Measurements from ENCODE around the gene SRSF7.
"Not testable (repeated sequence)": the region's sequence is repeated elsewhere in the genome, so short reads cannot be mapped to it uniquely, and the experiment has no call there.

SRSF7 gene

GRCh38 chr2:38731090-38731489, 20.1 kb downstream of the SRSF7 start:
- no peak for DNase-seq

DNA sequence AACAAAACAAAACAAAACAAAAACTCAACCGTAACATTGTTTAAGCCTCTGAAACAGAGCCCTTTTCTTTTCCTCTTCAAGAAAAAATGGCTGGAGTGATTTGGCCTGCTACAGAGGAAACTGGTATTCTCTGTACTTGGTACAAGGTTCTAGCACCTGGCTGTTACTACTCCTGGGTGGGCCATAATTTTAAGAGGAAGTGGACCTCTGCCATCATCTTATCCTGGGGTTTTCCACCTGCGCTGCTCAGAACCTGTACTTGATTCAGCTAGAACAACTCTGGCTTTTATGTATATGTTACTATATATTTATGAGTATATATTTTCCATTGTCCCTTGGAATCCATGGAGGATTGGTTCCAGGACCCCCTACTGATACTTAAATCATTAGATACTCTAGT, 22.5 kb downstream of the SRSF7 start:
- DNase-seq = no peak

GRCh38 chr2:38727661-38728060, 23.5 kb downstream of the SRSF7 start:
- DNase-seq = no peak

GRCh38 chr2:38723173-38723572, 28.0 kb downstream of the SRSF7 start:
- no peak for DNase-seq

DNA sequence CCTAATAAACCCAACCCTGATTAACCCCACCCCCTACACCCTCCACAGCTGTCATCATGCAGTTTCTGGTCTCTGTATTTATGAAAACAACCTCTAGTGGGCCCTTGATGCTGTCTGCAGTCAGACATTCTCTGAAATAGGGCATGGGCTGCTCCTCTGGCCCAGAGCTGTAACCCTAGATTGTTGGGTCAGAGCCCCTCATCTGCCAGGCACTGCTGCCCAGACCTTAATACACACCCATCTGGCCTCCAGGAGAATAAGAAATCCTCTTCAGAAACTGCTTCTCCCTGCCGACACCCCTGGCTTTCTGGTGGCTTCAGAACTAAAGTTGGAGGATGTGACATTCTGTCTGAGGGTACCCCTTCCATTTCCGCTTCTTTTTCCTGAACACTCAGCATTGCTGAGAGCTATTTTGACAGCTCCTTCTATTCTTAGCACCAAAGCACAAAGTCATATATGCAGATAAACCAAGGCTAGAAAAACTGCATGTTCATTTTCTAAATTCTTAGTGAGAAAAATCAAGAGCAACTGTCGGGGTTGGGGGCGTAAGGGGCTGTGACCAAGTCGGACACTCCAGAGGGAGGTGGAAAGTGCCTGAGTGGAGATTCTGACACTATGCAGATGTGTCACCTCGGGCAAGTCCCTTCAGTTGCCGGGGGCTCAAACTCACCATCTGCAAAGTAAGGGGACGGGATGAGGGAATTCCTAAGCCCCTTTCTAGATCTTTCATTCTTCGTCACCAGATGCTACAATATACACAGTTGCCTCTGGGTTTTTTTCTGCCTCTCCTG, 28.7 kb downstream of the SRSF7 start:
- no peak for DNase-seq

GRCh38 chr2:38720613-38721241, 30.4 kb downstream of the SRSF7 start:
- DNase-seq = no peak

DNA sequence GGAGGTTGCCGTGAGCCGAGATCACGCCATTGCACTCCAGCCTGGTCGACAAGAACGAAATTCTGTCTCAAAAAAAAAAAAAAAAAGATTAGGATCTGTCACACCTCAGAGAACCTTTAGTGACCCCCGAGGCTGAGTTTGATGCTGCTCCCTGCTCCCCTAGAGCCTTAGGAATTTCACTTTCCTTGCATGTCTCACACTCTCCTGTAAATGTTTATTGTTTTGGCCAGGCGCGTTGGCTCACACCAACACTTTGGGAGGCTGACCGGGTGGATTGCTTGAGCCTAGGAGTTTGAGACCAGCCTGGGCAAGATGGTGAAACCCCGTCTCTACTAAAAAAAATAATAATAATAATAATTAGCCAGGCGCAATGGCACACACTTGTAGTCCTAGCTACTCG, 31.5 kb downstream of the SRSF7 start:
- DNase-seq = no peak

- no peak for DNase-seq
These were observed 32.6 kb downstream of the SRSF7 start for GRCh38 chr2:38718601-38719000.

- DNase-seq = no peak
These were observed 35.0 kb downstream of the SRSF7 start for GRCh38 chr2:38716185-38716584.

DNA sequence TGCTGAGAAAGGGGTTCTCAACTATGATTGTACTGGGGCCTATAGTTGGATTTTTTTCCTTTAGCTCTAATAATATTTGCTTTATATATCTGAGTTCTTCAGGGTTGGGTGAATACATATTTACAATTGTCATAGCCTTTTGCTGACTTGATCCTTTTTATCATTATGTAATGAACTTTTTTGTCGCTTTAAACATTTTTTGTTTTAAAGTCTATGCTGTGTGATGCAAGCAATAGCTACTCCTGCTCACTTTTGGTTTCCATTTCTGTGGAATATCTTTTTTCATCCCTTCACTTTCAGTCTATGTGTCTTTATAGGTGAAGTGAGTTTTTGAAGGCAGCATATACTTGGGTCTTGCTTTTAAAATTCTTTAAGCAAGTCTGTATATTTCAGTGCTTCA, 36.2 kb downstream of the SRSF7 start:
- not testable (repeated sequence) for DNase-seq

GRCh38 chr2:38713338-38713737, 37.8 kb downstream of the SRSF7 start:
- DNase-seq = no peak

- no peak for DNase-seq
These were observed 38.3 kb downstream of the SRSF7 start for GRCh38 chr2:38712871-38713270.

- no peak for DNase-seq
These were observed 38.7 kb downstream of the SRSF7 start for GRCh38 chr2:38712413-38712812.

DNA sequence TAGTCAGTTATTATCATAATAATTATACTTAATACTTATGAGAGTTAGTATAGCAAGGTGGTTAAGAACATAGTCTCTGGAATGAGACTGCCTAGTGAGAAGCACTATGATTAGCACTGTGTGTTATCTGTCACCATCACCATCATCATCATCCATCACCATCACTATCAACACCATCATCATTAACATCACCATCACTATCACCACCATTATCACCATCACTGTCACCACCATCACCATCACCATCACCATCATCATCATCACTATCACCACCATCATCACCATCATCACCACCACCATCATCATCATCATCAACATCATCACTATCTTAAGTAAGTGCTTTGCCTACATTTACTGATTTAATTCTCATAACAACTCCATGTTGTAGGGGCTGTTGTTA, 39.6 kb downstream of the SRSF7 start:
- DNase-seq = no peak

DNA sequence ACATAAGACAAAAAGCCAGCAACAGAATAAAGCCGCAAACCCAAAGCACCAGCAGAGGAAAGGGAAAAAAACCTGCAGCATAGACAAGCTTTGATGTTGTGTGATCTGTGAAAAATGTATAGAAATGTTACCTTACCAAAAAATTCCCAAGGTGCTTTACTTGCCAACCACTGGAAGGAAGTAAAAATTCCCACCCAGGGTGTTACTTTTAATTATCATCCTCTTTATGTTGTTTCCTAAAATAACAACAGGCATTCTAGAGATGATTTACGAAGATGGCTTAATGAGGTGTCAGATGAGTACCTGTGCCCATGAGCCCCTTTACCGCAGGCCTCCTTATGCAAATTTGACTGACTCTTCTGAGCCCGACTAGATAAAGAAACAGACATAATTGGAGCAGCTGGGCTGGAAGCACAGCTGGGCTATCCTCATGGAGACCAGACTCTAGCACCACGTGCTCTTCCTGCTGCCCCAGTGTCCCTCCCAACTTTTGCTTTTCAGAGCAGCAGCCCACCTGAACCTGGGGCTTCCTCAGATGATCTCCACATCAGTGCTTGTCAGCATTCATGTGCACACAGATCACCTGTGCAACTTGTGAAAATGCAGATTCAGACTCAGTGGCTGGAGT, 41.5 kb downstream of the SRSF7 start:
- peak; percentile 70 to 78 for DNase-seq

DNA sequence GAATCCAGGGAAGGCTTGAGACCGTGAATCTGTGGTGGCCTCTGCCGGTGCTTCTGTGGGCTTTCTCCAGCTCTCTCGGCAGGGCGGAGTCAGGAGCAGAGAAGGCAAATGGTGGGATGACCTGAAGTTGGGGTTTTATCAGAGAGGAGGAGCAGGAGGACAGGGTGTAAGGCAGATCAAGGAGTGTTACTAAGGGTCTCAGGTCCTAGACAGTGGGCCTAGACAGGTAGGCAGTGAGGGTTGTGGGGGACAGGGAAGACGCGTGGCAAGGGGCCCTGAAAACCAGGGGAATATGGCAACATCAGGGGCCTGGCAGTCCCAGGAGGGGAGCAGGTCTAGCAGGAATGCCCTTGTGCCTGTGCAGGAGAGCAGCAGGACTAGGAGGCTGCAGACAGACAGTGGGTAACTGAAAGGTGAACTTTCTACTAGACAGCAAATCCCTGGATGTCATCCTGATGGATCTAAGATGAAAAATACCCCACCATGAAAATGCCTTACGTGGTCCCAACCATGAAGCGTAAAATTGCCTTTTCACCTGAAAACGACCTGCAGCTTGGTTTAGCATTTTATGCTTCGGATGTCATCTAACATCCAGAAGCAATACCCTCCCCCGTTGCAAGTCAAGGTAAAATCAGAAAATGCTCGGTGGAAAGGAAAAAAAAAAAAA, 42.1 kb downstream of the SRSF7 start:
- no peak for DNase-seq

DNA sequence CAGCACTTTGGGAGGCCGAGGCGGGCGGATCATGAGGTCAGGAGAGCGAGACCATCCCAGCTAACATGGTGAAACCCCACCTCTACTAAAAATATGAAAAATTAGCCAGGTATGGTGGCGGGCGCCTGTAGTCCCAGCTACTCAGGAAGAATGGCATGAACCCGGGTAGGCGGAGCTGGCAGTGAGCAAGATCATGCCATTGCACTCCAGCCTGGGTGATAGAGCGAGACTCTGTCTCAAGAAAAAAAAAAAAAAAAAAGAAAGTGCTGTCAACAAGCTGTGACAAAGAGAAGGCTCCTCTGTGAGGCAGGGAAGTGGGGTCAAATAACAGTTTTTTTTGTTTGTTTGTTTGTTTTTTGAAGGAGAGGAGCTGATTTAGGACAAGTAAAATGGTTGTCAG, 42.7 kb downstream of the SRSF7 start:
- not testable (repeated sequence) for DNase-seq

DNA sequence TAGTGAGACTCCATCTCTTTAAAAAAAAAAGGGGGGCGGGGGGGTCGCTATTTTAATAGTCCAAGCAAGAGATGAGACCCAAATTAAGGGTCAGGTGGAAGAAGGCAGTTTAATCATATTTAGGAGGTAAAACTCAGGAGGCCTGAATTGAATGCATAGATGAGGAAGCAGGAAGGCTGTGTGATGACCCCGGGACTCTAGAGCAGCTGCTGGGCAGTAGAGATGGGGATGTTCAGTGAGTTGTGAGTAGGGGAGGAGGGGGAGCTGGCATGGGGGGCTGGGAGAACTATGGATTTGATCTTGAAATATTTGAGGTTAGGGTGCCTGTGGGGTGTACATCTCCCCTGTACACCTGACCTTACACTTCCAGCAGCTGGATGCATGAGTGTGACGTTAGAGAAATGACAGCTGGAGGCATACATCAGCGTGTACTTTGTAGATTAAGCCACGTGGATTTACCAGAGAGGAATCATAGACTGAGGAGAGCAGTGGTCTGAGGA, 44.3 kb downstream of the SRSF7 start:
- no peak for DNase-seq

DNA sequence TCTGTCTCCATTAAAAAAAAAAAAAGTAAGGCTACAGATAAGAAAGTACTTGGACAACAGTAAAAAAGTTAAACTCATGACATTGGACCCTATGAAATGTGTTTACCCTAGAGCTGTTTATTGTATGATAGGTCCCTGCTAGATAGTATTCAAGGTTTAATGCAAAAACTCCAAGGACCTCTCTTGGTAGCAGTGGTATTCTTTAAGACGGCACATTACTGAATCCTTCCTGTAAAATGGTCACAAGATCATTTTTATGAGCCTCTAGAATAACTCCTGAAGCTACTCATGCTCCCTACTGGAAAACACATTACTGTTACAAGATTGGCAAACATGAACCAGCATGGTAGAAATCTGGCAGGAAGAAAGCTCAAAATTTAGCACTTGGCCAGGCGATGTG, 46.5 kb downstream of the SRSF7 start:
- no peak for DNase-seq

GRCh38 chr2:38703336-38703735, 47.8 kb downstream of the SRSF7 start:
- not testable (repeated sequence) for DNase-seq

DNA sequence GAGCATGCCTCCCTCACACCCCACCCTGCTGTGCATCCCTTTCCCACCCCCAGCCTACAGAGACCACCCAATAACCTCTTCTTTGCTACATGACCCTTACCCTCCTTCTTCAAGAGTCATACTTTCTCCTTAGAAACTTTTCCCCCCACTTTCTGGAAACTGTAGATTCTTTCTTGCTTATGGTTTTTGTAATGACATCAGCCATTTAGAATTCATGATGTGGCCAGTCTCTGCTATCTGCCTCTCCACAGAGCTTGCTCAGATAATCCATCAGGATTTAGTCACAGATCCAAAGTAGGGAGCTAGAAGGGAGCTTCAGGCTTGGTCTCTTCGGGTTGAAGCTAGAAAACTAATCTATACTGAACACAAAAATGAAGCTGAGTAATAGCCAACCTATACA, 48.7 kb downstream of the SRSF7 start:
- DNase-seq = no peak

DNA sequence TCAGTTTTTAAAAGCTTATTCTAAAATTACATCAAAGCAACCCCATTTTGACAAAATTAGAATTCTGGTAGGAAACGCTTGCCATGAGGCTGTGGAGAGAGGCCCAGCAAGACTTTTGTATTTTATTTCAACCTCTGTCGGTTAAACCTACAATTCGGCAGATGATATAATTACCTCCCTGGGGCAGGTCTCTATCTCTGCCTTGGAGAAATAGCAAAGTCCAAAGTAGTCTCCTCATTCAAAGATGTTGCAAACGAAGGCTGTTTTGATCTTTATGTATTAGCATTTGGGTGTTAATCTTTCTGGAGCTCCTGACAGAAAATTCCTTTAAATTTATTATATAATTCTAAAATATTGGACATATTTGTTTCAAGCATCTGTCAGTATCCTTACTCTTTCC, 49.6 kb downstream of the SRSF7 start:
- DNase-seq = no peak

DNA sequence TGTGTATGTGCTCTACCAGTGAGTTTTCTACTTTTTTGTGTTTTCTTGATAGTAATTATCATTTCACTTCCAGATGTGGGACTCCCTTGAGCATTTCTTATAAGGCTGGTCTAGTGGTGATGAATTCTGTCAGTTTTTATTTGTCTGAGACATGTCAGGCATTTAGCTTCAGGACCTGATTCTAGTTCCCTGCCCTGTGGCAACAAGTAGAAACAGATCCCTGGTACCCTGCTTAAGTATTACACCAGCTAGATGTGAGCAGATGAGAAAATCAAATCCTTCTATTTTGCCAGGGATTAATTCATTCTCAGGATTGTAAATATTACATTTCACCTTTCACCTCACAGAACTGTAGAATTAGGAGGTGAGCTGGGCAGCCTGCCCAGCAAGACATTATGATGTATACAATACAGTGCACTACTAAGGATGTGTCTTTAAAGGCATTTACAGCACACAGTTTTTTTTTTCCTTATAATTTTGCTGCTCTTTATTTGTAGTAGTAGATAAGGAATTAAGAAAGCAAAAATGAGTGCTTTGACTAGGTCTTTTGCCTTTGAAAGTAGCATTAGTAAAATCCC, 50.2 kb downstream of the SRSF7 start:
- DNase-seq = no peak

Measured in NCI-H526 (cell line).